ENCODE results near the gene KCNIP2. TPM values are rescaled to one million over a fixed set of nuclear protein-coding genes. Genes with fewer than 3 reads are reported as not detected.

The KCNIP2 gene
- total and polyA plus RNA-seq, 2 of the 13 experiments (the other 11 are each of a cell fraction or from before 2014, with no cell fraction given) = 0.42 to 0.70 TPM

- Histone ChIP-seq H3K4me3 (replicated peaks in 1 of 3; ENCODE audit: insufficient read depth in 1 of 3, low read depth in 2 of 3, low read length in 3 of 3) (no peak overlapping the region), H3K36me3 (replicated peaks in 1 of 2; ENCODE audit: control insufficient read depth in 1 of 2, insufficient read depth in 2 of 2, low read length in 2 of 2) (peaks cover 0 to 3% of the 10 kb centered on the region in 2 experiments; a peak in 1 of 5 replicates), H3K9ac (ENCODE audit: insufficient read depth, low read depth, low read length) (no peak overlapping the region), H3K9me3 (ENCODE audit: low read length) (no peaks in the 10 kb centered on the region), H2AFZ (ENCODE audit: low read length) (no peak overlapping the region), H3K79me2 (ENCODE audit: insufficient read depth, low read length) (no peaks in the 10 kb centered on the region), H3K27ac (ENCODE audit: extremely low read length, insufficient read depth, low read length) (no peak overlapping the region), H3K4me2 (ENCODE audit: low read depth, low read length) (no peak overlapping the region), H4K20me1 (ENCODE audit: insufficient read depth, low read length) (peaks cover 16% of the 10 kb centered on the region; the same call in 1 of the 2 replicates), H3K27me3 (ENCODE audit: control insufficient read depth in 1 of 2, insufficient read depth in 2 of 2, low read length in 2 of 2) (no peaks in the 10 kb centered on the region), H3K4me1 (ENCODE audit: insufficient read depth, low read length) (peaks cover 33% of the 10 kb centered on the region)
- CTCF ChIA-PET (ENCODE audit: low intra/inter-chr PET ratio, low total read pairs) = interaction anchor here (1.8 kb wide), 1 partner anchor 168 kb away, joined by 10 read pairs; no protein-coding TSS in a partner anchor
- intact Hi-C loops (cut with micrococcal nuclease; ENCODE audit: unreplicated experiment) (no loop called here), in situ Hi-C loops (cut with HindIII; ENCODE audit: extremely low pct_ligation_motif_present, low pct_unique_long_range_greater_than_20kb) (loop anchor here (5.0 kb wide), 1 partner anchor 170 kb away; no protein-coding TSS in a partner anchor)
- TF ChIP-seq ZFP91 (CRISPR knock-in tag; IDR thresholded peaks at IDR 0.05; ENCODE audit: borderline replicate concordance) (0 out of 2 replicates have a peak, but pooled peaks have one; percentile 4), HIVEP1 (CRISPR knock-in tag; IDR thresholded peaks at IDR 0.05) (no peak)
- POLR2A ChIA-PET = interaction anchor here (0.6 to 2.1 kb wide), 2 partner anchors 23 to 49 kb away, joined by 3 to 17 read pairs; partner anchors contain the start of gene OGA
- DNase-seq (ENCODE audit: low spot score) (no peak), FAIRE-seq (no peak), ATAC-seq (no peak)
- BruUV-seq (replicated peaks) = no TSS peak
Observed at GRCh38 chr10:101841826-101842225, 1.8 kb downstream of the KCNIP2 start.

- ATAC-seq = peak; percentile 87
- in situ Hi-C loops (cut with HindIII; ENCODE audit: extremely low pct_ligation_motif_present, low pct_unique_long_range_greater_than_20kb) (loop anchor here (5.0 kb wide), 1 partner anchor 171 kb away; no protein-coding TSS in a partner anchor), intact Hi-C loops (cut with micrococcal nuclease; ENCODE audit: unreplicated experiment) (loop anchor here (1.0 kb wide), 1 partner anchor 168 kb away; no protein-coding TSS in a partner anchor)
- H3K4me2 ChIP-seq (ENCODE audit: low read depth, low read length) = peak overlapping the region; percentile 72
- H3K9ac ChIP-seq (ENCODE audit: insufficient read depth, low read depth, low read length) = no peak overlapping the region
- BruUV-seq (replicated peaks) = no TSS peak
- 54% methylated on average over 36 of the region's 46 CpGs for WGBS (ENCODE audit: low lambda C conversion rate)
- peak; percentile 56 for FAIRE-seq
- no peaks in the 10 kb centered on the region for H3K79me2 ChIP-seq (ENCODE audit: insufficient read depth, low read length)
- CTCF ChIA-PET (ENCODE audit: low intra/inter-chr PET ratio, low total read pairs) = interaction anchor here (0.9 to 1.8 kb wide), 3 partner anchors 169 to 232 kb away, joined by 3 to 10 read pairs (median 5); no protein-coding TSS in a partner anchor
- 0 out of 5 replicates have a peak, but pooled peaks cover 0 to 3% of the 10 kb centered on the region in 2 experiments for H3K36me3 ChIP-seq (replicated peaks in 1 of 2; ENCODE audit: control insufficient read depth in 1 of 2, insufficient read depth in 2 of 2, low read length in 2 of 2)
- peaks cover 33% of the 10 kb centered on the region for H3K4me1 ChIP-seq (ENCODE audit: insufficient read depth, low read length)
- POLR2A ChIA-PET = interaction anchor here (0.6 to 2.1 kb wide), 5 partner anchors 9 to 216 kb away, joined by 3 to 17 read pairs (median 5); partner anchors contain the start of gene OGA
- peak; percentile 62 for DNase-seq (ENCODE audit: low spot score)
- H4K20me1 ChIP-seq (ENCODE audit: insufficient read depth, low read length) = peaks cover 16% of the 10 kb centered on the region; the same call in 1 of the 2 replicates
- peak overlapping the region in 2 of 3 experiments; percentile 46 to 49; a peak in 4 of 6 replicates for H3K4me3 ChIP-seq (replicated peaks in 1 of 3; ENCODE audit: insufficient read depth in 1 of 3, low read depth in 2 of 3, low read length in 3 of 3)
- no peak overlapping the region for H2AFZ ChIP-seq (ENCODE audit: low read length)
- no peaks in the 10 kb centered on the region for H3K9me3 ChIP-seq (ENCODE audit: low read length)
- H3K27me3 ChIP-seq (ENCODE audit: control insufficient read depth in 1 of 2, insufficient read depth in 2 of 2, low read length in 2 of 2) = no peaks in the 10 kb centered on the region
- H3K27ac ChIP-seq (ENCODE audit: extremely low read length, insufficient read depth, low read length) = no peak overlapping the region
- TF ChIP-seq ATM (IDR thresholded peaks at IDR 0.05; ENCODE audit: borderline replicate concordance) (no peak), NFIC (IDR thresholded peaks at IDR 0.05; ENCODE audit: low read length) (no peak), ZMYM4 (CRISPR knock-in tag; IDR thresholded peaks at IDR 0.05) (no peak), KLF16 (CRISPR knock-in tag; IDR thresholded peaks at IDR 0.05) (peak in 1 of 2 experiments; percentile 51; a peak in 1 of 4 replicates), NFYB (CRISPR knock-in tag; IDR thresholded peaks at IDR 0.05) (no peak), RXRB (CRISPR knock-in tag; IDR thresholded peaks at IDR 0.05; ENCODE audit: borderline replicate concordance) (no peak; the same call in 1 of the 2 replicates), ELF4 (CRISPR knock-in tag; IDR thresholded peaks at IDR 0.05; ENCODE audit: borderline replicate concordance) (no peak), ZNF660 (CRISPR knock-in tag; IDR thresholded peaks at IDR 0.05; ENCODE audit: borderline replicate concordance, low read depth) (no peak), POLR2AphosphoS5 (IDR thresholded peaks at IDR 0.05; ENCODE audit: low read depth, low read length) (no peak), RAD21 (CRISPR knock-in tag; IDR thresholded peaks at IDR 0.05) (peak; percentile 87), ZNF713 (CRISPR knock-in tag; IDR thresholded peaks at IDR 0.05) (no peak), ZNF138 (CRISPR knock-in tag; IDR thresholded peaks at IDR 0.05; ENCODE audit: low read depth) (no peak), GFI1 (CRISPR knock-in tag; IDR thresholded peaks at IDR 0.05; ENCODE audit: borderline replicate concordance) (peak; percentile 42; the same call in 1 of the 2 replicates), CBFB (CRISPR knock-in tag; IDR thresholded peaks at IDR 0.05) (no peak)
Observed at GRCh38 chr10:101840741-101841453, 2.7 kb downstream of the KCNIP2 start.
